NCI-H345 (cell line): ENCODE results near the gene KDM3A.

Experiments
- DNase-seq: peaks from one replicate; lab custom pipeline; 2025; lab: John Stamatoyannopoulos, UW

Gene KDM3A

GRCh38 chr2:86520153-86520552 is 79.0 kb downstream of the KDM3A start:
- no peak for DNase-seq

GRCh38 chr2:86521922-86522321 is 80.8 kb downstream of the KDM3A start:
- no peak for DNase-seq

GRCh38 chr2:86522711-86523110 is 81.5 kb downstream of the KDM3A start:
- DNase-seq: no peak

GRCh38 chr2:86523491-86523890 is 82.3 kb downstream of the KDM3A start:
- DNase-seq: no peak

- no peak for DNase-seq
Measured at GRCh38 chr2:86525421-86526340, 84.5 kb downstream of the KDM3A start.

GRCh38 chr2:86533589-86533988 is 92.4 kb downstream of the KDM3A start:
- DNase-seq: no peak

GRCh38 chr2:86541334-86541733 is 100.2 kb downstream of the KDM3A start:
- no peak for DNase-seq
